ENCODE measurements around the gene GGT6.

GRCh38 chr17:4588391-4588790, 28.0 kb upstream of the GGT6 start:
- TF ChIP-seq CTCF (tag by site-specific recombination; IDR thresholded peaks at IDR 0.05) (no peak), ZNF600 (tag by site-specific recombination; IDR thresholded peaks at IDR 0.05) (no peak), ZNF776 (tag by site-specific recombination; IDR thresholded peaks at IDR 0.05; ENCODE audit: borderline replicate concordance) (no peak), ZNF274 (IDR thresholded peaks at IDR 0.05; ENCODE audit: low read length) (no peak), ZNF274 (tag by site-specific recombination; IDR thresholded peaks at IDR 0.05; ENCODE audit: borderline replicate concordance) (no peak), ZBTB26 (tag by site-specific recombination; optimal IDR thresholded peaks at IDR 0.05) (no peak), ZBTB17 (tag by site-specific recombination; IDR thresholded peaks at IDR 0.05) (no peak), ZBTB11 (tag by site-specific recombination; conservative IDR thresholded peaks at IDR 0.05; ENCODE audit: low read depth) (no peak), ZNF580 (tag by site-specific recombination; IDR thresholded peaks at IDR 0.05) (no peak), ZBTB10 (tag by site-specific recombination; IDR thresholded peaks at IDR 0.05) (no peak), ZFHX2 (tag by site-specific recombination; conservative IDR thresholded peaks at IDR 0.05) (no peak), ZNF830 (tag by site-specific recombination; IDR thresholded peaks at IDR 0.05; ENCODE audit: low read depth) (no peak), ZNF214 (tag by site-specific recombination; IDR thresholded peaks at IDR 0.05; ENCODE audit: borderline replicate concordance) (no peak)

All from HEK293 (cell line).